Activated gamma-delta T cell treated with anti-CD3 and anti-CD28 coated beads, Interleukin-2, amount 50 U/mL, for 16 hours (primary cell): Measurements from ENCODE around the gene ASB18.

ENCODE experiments used
- DNase-seq: peaks from one replicate; pipeline ENCODE4 v3.0.0-alpha.2; 2020; ENCODE audit warnings: low read depth

Gene ASB18

GRCh38 chr2:236208019-236208926 is 55.9 kb downstream of the ASB18 start:
- no peak for DNase-seq

DNA sequence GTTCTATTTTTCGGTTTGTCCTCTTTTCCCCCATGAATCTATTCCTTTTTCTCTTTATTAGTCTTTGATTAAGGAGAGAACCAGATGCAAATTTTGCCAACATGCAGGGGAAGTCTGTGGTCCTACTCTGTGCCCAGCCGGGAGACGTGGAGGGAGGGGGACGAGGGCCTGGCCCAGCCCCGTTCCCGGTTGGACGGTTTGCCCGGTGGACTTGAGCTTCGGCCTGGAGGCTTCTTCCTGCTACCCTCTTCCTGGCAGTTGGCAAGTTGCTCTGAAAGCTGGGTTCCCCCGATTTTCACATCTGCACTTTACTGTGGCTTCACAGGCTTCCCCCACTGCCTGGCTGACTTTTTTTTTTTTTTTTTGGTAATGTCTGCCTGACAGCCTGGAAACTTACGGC is 56.7 kb downstream of the ASB18 start:
- DNase-seq, result no peak

- DNase-seq, result no peak
Measured at GRCh38 chr2:236205867-236206645, 58.1 kb downstream of the ASB18 start.

DNA sequence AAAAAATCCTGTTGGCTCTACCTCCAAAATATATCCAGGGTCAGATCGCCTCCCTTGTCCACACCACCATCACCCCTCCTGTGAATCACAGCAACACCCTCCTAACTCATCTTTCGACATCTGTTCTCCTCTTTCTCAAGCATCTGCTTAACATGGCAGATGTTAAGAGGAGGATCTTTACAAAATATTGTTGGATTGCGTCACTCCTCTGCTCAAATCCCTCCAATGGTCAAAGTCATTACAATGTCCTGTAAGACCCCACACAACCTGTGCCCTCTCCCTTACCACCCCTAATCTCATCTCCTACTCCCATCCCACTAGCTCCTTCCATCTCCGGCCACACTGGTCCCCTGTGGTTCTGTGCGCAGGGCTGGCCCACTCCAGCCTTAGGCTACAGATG is 59.3 kb downstream of the ASB18 start:
- no peak for DNase-seq

GRCh38 chr2:236200378-236200777 is 63.8 kb downstream of the ASB18 start:
- no peak for DNase-seq

GRCh38 chr2:236196366-236196765 is 67.8 kb downstream of the ASB18 start:
- DNase-seq, result no peak

DNA sequence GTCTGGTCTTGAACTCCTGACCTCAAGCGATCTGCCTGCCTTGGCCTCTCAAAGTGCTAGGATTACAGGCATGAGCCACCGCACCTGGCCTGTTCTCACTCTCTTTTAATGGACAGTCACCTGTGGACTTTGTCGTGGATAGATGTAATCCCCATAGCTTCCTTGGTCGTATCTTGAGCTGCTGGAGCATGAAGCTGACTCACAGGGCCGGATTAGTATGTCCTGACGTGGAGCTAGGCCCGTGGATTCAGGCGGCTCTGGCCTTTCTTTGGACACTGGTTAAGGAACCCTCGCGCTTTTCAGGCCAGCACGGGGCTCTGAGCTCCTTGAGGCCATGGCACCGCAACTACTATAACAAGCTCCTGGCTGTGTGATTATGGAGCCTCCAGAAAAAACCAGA is 68.5 kb downstream of the ASB18 start:
- no peak for DNase-seq

DNA sequence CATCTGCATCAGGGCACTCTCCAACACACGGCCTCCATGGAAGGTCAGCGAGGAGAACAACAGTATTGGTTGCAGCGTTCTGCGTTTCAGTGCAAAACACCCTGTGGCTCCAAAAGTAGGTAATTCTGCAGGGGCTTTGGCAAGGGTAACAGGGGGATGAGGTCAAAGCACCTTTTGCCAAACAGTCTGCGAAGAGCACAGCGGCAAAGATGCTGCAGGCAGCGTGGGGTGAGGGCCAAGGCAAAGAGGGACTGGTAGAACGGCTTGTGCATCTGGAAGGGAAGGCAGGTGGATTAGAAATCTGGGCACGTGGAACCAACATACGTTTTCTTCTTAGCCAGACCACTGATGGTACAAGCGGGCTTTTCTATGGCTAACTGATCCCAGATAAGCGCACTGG is 69.4 kb downstream of the ASB18 start:
- DNase-seq, result no peak

DNA sequence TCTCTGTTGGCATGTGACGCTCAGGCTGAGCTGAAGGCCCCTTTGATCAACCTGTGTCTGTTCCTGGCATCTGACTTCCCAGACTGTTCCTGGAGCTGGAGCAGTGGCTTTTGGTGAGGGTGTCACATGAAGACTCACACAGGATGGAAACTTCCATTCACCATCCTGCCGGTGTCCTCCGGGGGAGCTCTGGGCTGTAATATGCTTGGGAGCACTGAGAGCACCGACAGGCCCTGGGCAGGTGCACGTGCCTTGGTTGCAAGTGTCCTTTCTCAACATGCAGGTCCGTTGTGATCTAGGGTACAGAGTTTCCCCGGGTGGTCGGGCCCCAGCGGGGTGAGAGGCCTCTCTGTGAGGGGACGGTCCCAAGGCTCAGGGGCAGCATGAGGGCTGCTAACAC is 71.2 kb downstream of the ASB18 start:
- DNase-seq, result no peak

- DNase-seq, result no peak
Measured at GRCh38 chr2:236190674-236191073, 73.5 kb downstream of the ASB18 start.

- DNase-seq, result no peak
Measured at GRCh38 chr2:236184701-236185100, 79.5 kb downstream of the ASB18 start.

DNA sequence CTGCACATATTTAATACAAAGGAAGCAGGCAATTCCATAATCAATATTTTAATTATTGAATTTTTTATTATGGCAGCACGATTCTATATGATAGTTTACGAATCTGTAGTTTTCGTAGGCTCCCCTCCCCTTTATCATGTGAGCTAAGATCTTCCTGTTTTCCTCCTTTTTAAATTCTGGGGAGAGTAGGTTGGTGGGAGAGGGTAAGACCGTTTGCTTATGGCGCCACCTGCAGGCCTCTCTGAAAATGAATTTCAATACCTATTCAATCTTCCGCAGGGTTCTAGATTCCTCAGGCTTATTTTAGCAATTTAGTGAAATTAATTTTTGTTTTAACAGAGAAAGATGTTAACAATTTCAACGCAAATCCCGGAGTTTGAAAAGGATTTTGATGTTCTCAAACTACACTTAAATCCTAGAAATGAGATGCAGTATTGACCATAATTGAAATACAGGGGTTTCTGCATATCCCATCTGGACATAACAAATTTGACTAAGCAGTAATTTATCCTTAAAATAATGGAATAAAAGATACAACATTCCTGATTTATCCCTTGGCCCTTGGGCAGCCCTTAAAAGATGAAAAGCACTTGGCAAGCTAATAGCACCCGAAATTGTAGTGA is 83.3 kb downstream of the ASB18 start:
- DNase-seq, result no peak

DNA sequence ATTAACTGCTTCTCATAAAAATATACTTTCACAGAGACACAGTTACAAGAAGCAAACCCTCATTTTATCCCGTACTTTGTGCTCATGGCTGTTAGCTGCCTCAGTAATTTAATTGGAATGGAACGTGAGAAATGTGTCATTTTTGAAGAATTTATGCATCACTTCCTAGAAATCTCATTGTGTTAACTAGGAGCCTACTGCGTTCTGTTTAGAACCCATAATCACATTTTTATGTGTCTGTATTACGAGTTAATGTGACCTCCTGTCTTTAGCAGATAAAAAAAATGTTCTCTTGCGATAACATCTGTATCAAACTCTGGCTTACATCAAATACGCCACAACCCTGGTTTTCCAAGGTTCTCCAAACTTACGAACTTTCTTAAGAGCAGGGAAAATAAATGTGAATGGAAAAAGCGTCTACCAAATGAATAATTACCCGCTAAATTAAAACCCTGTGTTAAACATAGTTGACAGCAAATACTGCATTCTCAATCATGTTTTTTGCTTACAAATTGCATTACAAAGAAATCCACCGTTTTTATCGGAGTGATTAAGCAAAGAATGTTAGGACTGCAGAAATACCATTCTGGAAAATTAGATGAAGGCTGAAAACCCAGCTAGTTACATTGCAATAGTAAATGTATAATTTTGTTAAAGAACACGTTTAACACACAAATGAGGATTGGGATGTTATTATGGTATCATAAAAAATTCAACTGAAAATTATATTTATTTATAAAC is 84.0 kb downstream of the ASB18 start:
- DNase-seq, result no peak

DNA sequence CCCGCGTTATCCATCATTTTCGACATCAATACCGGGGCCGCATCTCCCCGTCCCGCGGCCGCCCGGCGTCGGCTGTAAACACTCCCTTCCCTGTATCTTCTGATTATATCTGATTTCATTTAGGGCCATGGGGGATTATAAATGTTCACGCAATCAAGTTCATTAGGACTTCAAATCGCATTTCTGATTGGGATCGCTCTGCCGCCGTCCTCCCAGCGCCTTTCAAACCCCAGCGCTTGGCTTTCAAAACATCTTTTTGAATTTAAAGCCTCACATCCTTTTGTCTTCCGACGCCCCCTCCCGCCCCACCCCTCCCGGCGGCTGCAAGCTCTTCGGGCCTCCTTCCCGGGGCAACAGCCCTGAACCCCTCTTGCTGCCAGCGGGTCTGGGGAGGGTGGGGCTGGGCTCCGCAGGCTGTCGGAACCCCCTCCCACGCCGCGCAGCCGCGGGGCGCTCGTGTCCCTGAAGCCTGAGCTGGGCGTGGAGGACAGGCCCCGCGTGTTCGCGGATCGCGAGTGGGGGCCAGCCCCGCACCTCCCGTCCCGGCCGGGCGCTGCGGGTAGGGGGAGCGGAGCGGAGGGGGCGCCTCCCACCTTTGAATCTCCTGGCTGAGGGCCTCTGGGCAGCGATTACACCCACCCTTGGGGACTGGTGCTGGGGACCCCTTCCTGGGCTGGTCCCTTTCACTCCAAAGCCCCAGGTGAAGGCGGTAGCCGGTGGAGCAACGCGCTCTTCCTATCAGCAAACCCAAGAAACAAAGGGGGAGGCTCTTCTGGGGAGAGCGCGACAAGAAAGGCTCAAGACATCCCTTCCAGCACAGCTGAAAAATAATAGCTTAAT is 84.8 kb downstream of the ASB18 start:
- no peak for DNase-seq

DNA sequence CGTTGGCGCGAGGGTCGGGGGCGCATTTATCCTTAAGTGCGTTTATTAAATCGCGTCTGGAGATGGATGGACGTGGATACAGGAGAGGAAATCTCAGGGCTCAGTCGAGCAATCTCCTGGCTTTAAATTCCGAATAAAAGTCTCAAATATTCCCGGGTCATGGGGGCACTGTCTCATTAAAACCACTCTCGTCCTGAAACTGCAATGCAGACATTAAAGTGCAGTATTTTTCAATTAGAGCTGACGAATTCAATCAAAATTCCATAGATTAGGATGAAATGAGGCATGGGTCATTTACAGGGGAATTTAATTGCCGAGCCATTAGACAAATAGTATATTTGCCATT is 85.3 kb downstream of the ASB18 start:
- DNase-seq, result no peak

- no peak for DNase-seq
Measured at GRCh38 chr2:236177967-236178889, 86.0 kb downstream of the ASB18 start.

- no peak for DNase-seq
Measured at GRCh38 chr2:236177604-236177966, 86.6 kb downstream of the ASB18 start.

GRCh38 chr2:236176951-236177350 is 87.3 kb downstream of the ASB18 start:
- DNase-seq, result no peak

DNA sequence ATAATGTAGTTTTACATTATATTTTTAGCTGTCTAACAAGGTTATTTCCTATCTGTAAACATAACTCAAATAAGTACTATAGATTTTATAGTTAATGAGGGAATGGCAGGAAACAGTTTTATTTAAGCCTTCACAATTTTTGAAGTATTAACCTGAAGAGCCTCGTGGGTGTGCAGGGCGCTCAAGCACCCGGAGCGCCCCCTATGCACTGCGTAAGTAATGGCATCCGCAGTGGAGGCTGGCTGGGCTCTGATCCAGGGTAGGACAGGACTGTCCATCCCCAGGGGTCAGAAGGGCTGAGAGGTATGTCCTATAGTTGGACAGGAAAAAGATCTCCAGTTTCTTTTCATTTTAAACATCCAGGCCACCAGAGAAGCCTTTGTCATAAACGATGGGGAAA is 87.8 kb downstream of the ASB18 start:
- DNase-seq, result no peak

DNA sequence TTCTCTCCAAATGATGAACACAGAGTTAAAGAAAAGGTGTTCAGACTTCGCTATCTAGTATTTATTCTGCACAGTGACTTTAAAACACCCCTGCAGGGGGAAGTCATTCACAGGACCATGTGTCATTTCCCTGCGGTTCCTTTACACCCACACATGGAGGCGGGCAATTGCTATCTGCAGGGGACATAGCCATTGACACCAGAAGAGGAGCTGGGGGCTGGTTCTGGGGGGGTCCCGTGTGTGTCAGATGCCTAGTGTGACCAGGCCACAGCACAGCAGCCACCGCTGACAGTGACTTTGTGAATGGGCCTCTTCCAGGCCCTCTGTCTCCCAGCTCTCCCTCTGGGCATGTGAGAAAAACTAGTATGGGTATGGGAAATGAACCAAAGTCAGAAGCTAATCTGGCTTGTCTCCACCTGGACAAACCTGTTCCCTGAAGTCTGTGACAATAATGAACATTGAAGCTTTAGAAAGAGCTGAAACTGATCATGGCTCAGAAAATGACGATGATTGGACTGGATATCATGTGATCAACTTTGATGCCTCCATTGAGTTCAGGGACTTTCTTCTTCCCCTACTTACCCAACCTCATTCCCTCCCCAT is 88.6 kb downstream of the ASB18 start:
- DNase-seq, result no peak
